Suprapubic skin (tissue), 4 donors: ENCODE data around the gene CEP295NL. TPM values are rescaled to one million over a fixed set of nuclear protein-coding genes. Genes with fewer than 3 reads are reported as not detected.
A peak's percentile ranks its signal among the peaks of the same experiment; 100 is the strongest.

Source experiments
- DNase-seq, 2 donors: peaks; one replicate each; pipeline ENCODE4 v3.0.0-alpha.2; 2019; ENCODE audit warnings: low spot score in 2 of 2
- H3K27ac ChIP-seq: fragments of 200-600 bp; sonication (generic); one replicate; pipeline ENCODE4 v1.5.1; 2019
- H3K27me3 ChIP-seq: fragments of 200-600 bp; sonication (generic); one replicate; pipeline ENCODE4 v1.5.1; 2019
- H3K36me3 ChIP-seq: fragments of 200-600 bp; sonication (generic); one replicate; pipeline ENCODE4 v1.5.1; 2019
- H3K4me1 ChIP-seq: fragments of 200-600 bp; sonication (generic); one replicate; pipeline ENCODE4 v1.5.1; 2019
- H3K4me3 ChIP-seq: fragments of 200-600 bp; sonication (generic); one replicate; pipeline ENCODE4 v1.5.1; 2019; ENCODE audit warnings: mild to moderate bottlenecking
- H3K9me3 ChIP-seq: fragments of 200-600 bp; sonication (generic); one replicate; pipeline ENCODE4 v1.5.1; 2019
- CTCF ChIP-seq, 2 donors: fragments of 200-600 bp in 1 of 2; fragments of 450-650 bp in 1 of 2; sonication (generic) in 1 of 2; IDR thresholded peaks; one replicate each; pipeline ENCODE4 v1.5.1; 2016 to 2019; ENCODE audit warnings: antibody characterized with exemption in 2 of 2, mild to moderate bottlenecking in 1 of 2, moderate library complexity in 1 of 2
- EP300 ChIP-seq: sonication (generic); formaldehyde crosslinking; IDR thresholded peaks from one replicate; pipeline ENCODE4 v1.6.1; 2017; ENCODE audit warnings: antibody characterized with exemption
- POLR2A ChIP-seq, 2 donors: fragments of 450-650 bp; IDR thresholded peaks; one replicate each; pipeline ENCODE4 v1.6.1; 2017; ENCODE audit warnings: antibody characterized with exemption in 2 of 2, mild to moderate bottlenecking in 2 of 2, moderate library complexity in 2 of 2
- POLR2AphosphoS5 ChIP-seq, 3 donors: sonication (generic); formaldehyde crosslinking; IDR thresholded peaks; one replicate each; pipeline ENCODE4 v1.6.1; 2017; ENCODE audit warnings: antibody characterized with exemption in 3 of 3
- WGBS: methylation state at CpG from one replicate; pipeline ENCODE4 v1.1.5; 2018; 5-methylcytosine and 5-hydroxymethylcytosine counted together
- total RNA-seq, 4 donors: library from RNA; depleted of rRNA; stranded (reverse); fragments of >200 nt; gene quantifications; one replicate each; pipeline ENCODE4 v1.1.0, GENCODE V29; 2016

CEP295NL gene, protein sequence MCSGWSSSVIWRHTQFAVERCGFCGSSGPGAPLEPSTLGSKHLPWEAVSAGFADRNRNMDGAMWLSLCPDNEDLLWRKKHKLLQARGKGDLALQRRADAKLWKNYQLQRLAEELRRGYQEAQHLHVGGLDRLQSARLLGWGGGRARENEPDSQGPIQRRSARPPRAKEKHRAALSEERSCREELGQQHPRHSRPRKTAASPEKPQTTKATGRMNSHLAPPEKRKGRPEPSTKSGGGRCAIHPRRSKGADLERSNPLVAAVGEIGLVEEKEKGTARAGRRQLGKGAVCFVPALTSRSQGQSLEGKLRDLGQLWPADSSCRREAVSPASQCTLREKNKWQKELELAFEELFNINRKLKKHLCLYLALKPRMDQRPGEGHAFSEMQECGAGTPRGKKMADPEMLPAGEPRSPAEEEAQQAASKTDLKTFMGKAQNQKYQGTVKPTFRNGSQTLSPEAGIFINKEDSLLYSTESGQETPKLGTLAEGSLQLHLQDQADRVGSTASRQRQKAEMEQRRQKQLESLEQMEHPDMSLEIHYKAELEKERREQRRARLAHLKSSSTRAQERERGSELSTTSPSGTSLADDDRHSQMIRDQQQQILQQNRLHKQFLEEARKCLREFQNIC
- total RNA-seq, result 10 to 100 TPM in 1 of 4 donors, 1 to 10 TPM in 3; 2.4 to 11.1 (median 3.5) TPM

GRCh38 chr17:78903101-78903779, at the start of gene CEP295NL:
Gene CEP295NL, minus strand, starts transcription at chr17:78903201. Its CDS starts 1,373 bp downstream, at chr17:78901828.
- Histone ChIP-seq H3K36me3 (no peaks in the 10 kb centered on the region), H3K9me3 (no peaks in the 10 kb centered on the region), H3K4me3 (no peak within 1 kb of the TSS), H3K27me3 (no peaks in the 10 kb centered on the region), H3K4me1 (peaks cover 28% of the 10 kb centered on the region), H3K27ac (peak within 1 kb of the TSS; percentile 43)
- WGBS, result 65% methylated on average over 12 of the region's 17 CpGs
- TF ChIP-seq CTCF (IDR thresholded peaks at IDR 0.05) (no peak), POLR2AphosphoS5 (IDR thresholded peaks at IDR 0.05) (no peak), POLR2A (IDR thresholded peaks at IDR 0.05) (no peak), EP300 (no peak)
- DNase-seq, result no peak

GRCh38 chr17:78952706-78953105, 49.7 kb upstream of the CEP295NL start:
- 52% methylated on average over 6 of the region's 10 CpGs for WGBS
- DNase-seq, result no peak
- no peak overlapping the region for H3K4me3 ChIP-seq
- no peaks in the 10 kb centered on the region for H3K36me3 ChIP-seq
- H3K4me1 ChIP-seq, result peaks cover 24% of the 10 kb centered on the region
- no peak for TF ChIP-seq CTCF (IDR thresholded peaks at IDR 0.05)
- TF ChIP-seq POLR2AphosphoS5 (IDR thresholded peaks at IDR 0.05), result no peak
- TF ChIP-seq EP300, result no peak
- no peak for TF ChIP-seq POLR2A (IDR thresholded peaks at IDR 0.05)
- peaks cover 11% of the 10 kb centered on the region for H3K9me3 ChIP-seq
- no peak overlapping the region for H3K27ac ChIP-seq
- H3K27me3 ChIP-seq, result no peaks in the 10 kb centered on the region

GRCh38 chr17:78951967-78952551, 49.1 kb upstream of the CEP295NL start:
- no peak for TF ChIP-seq CTCF (IDR thresholded peaks at IDR 0.05)
- TF ChIP-seq EP300, result no peak
- TF ChIP-seq POLR2A (IDR thresholded peaks at IDR 0.05), result no peak
- no peak for TF ChIP-seq POLR2AphosphoS5 (IDR thresholded peaks at IDR 0.05)
- WGBS, result 51% methylated on average over 7 of the region's 12 CpGs

DNA sequence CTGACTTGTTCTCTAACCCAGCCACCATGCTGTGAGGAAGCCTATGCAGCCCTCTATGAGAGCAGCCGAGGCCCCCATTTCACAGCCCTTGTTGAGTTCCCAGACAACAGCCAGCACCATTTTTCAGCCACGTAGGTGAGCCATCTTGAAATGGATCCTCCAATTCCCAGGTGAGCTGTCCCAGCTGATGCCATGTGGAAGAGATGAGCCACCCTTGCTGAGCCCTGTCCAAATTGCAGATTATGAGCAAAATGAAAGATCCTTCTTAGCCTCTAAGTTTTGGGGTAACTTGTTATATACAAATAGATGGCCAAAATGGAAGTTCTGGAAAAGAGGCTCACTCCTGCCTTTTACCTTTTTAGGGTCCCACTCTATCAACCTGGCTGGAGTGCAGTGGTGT, 47.9 kb upstream of the CEP295NL start:
- no peak for DNase-seq
- no peak overlapping the region for H3K27ac ChIP-seq
- H3K27me3 ChIP-seq, result no peaks in the 10 kb centered on the region
- TF ChIP-seq CTCF (IDR thresholded peaks at IDR 0.05) (no peak), POLR2A (IDR thresholded peaks at IDR 0.05) (no peak), EP300 (no peak), POLR2AphosphoS5 (IDR thresholded peaks at IDR 0.05) (no peak)
- peaks cover 11% of the 10 kb centered on the region for H3K9me3 ChIP-seq
- peaks cover 24% of the 10 kb centered on the region for H3K4me1 ChIP-seq
- no peak overlapping the region for H3K4me3 ChIP-seq
- 100% methylated on average over 2 of the region's 2 CpGs for whole genome bisulfite sequencing
- H3K36me3 ChIP-seq, result no peaks in the 10 kb centered on the region

More at GRCh38 chr17:78951967-78952551, 49.1 kb upstream of the CEP295NL start:
- DNase-seq, result no peak
- H3K27me3 ChIP-seq, result no peaks in the 10 kb centered on the region
- no peaks in the 10 kb centered on the region for H3K36me3 ChIP-seq
- peaks cover 24% of the 10 kb centered on the region for H3K4me1 ChIP-seq
- no peak overlapping the region for H3K4me3 ChIP-seq
- peaks cover 11% of the 10 kb centered on the region for H3K9me3 ChIP-seq
- peak overlapping the region; percentile 12 for H3K27ac ChIP-seq
